HepG2 (cell line): ENCODE measurements around the gene RBBP9.

ENCODE experiments used
- ARID2 ChIP-seq: sonication (generic); formaldehyde crosslinking; IDR thresholded peaks from 2 replicates; pipeline ENCODE4 v1.8.1; 2022; ENCODE audit warnings: mild to moderate bottlenecking, missing genetic modification reagents, borderline replicate concordance
- EP300 ChIP-seq, 3 experiments: sonication (generic) in 1 of 3; formaldehyde crosslinking in 1 of 3; IDR thresholded peaks; 2 replicates each; pipeline versions ENCODE4 v1.5.1 to v1.6.1; 2011 to 2020; ENCODE audit warnings: low read depth in 2 of 3, low read length in 2 of 3, borderline replicate concordance in 1 of 3, improper control_type of control experiment in 1 of 3, mild to moderate bottlenecking in 1 of 3, missing genetic modification reagents in 1 of 3, moderate library complexity in 1 of 3
- MAFF ChIP-seq: IDR thresholded peaks from 2 replicates; pipeline ENCODE4 v1.6.1; 2011; ENCODE audit warnings: low read depth, low read length, improper control_type of control experiment
- PREB ChIP-seq: sonication (generic); formaldehyde crosslinking; IDR thresholded peaks from 2 replicates; pipeline ENCODE4 v1.4.0; 2020; ENCODE audit warnings: missing genetic modification reagents
- REST ChIP-seq, 2 experiments: IDR thresholded peaks; 2 replicates each; pipeline ENCODE4 v1.6.1; 2011 to 2012; ENCODE audit warnings: low read length in 2 of 2, borderline replicate concordance in 1 of 2, low read depth in 1 of 2, mild to moderate bottlenecking in 1 of 2, moderate library complexity in 1 of 2
- SIX1 ChIP-seq: sonication (generic); formaldehyde crosslinking; IDR thresholded peaks from 2 replicates; pipeline ENCODE4 v1.4.0; 2020; ENCODE audit warnings: missing genetic modification reagents, borderline replicate concordance
- SMAD3 ChIP-seq: sonication (generic); formaldehyde crosslinking; IDR thresholded peaks from 2 replicates; pipeline ENCODE4 v1.4.0; 2020; ENCODE audit warnings: missing genetic modification reagents
- ZNF569 ChIP-seq: sonication (generic); formaldehyde crosslinking; IDR thresholded peaks from 2 replicates; pipeline ENCODE4 v1.5.0; 2020; ENCODE audit warnings: mild to moderate bottlenecking, missing genetic modification reagents, moderate library complexity, borderline replicate concordance
- TF ChIP-seq, protein P1 (sequence below): IDR thresholded peaks from 2 replicates; pipeline ENCODE4 v1.6.1; 2018; ENCODE audit warnings: missing genetic modification reagents, mild to moderate bottlenecking, missing compliant biosample characterization

GRCh38 chr20:18507218-18508191 is 10.5 kb upstream of the RBBP9 start, which contains the start of gene SEC23B:
- TF ChIP-seq ZNF569 = no peak
- no peak; a peak in 1 of 4 replicates for TF ChIP-seq EP300 (IDR thresholded peaks at IDR 0.05; ENCODE audit: low read depth in 2 of 2, low read length in 2 of 2)
- peak; percentile 76 for TF ChIP-seq EP300 (CRISPR knock-in tag; IDR thresholded peaks at IDR 0.05; ENCODE audit: borderline replicate concordance)
- peak; percentile 22; the same call in 1 of the 2 replicates for TF ChIP-seq MAFF
- TF ChIP-seq SMAD3 (CRISPR knock-in tag) = peak; percentile 78
- 0 out of 2 replicates have a peak, but pooled peaks have one; percentile 31 for TF ChIP-seq ARID2 (CRISPR knock-in tag)
- peak in 1 of 2 experiments; percentile 37; a peak in 1 of 4 replicates for TF ChIP-seq REST (IDR thresholded peaks at IDR 0.05; ENCODE audit: borderline replicate concordance in 1 of 2, low read depth in 1 of 2, low read length in 2 of 2)
- TF ChIP-seq, protein P1, sequence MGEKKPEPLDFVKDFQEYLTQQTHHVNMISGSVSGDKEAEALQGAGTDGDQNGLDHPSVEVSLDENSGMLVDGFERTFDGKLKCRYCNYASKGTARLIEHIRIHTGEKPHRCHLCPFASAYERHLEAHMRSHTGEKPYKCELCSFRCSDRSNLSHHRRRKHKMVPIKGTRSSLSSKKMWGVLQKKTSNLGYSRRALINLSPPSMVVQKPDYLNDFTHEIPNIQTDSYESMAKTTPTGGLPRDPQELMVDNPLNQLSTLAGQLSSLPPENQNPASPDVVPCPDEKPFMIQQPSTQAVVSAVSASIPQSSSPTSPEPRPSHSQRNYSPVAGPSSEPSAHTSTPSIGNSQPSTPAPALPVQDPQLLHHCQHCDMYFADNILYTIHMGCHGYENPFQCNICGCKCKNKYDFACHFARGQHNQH (CRISPR knock-in tag) = peak; percentile 92
- TF ChIP-seq SIX1 = peak; percentile 14; the same call in 1 of the 2 replicates
- TF ChIP-seq PREB (CRISPR knock-in tag) = no peak
